ENCODE data around the gene ZCCHC24. TPM values are rescaled to one million over a fixed set of nuclear protein-coding genes. Genes with fewer than 3 reads are reported as not detected.
"Not testable (repeated sequence)": the region's sequence is repeated elsewhere in the genome, so short reads cannot be mapped to it uniquely, and the experiment has no call there.

Gene ZCCHC24
- polyA plus RNA-seq, 4 donors = 21.4 to 77.0 (median 25.6) TPM

GRCh38 chr10:79447911-79448731, 2.7 kb upstream of the ZCCHC24 start:
- no peak for DNase-seq (ENCODE audit: low read depth in 4 of 4, low spot score in 3 of 4)

- DNase-seq (ENCODE audit: low read depth in 4 of 4, low spot score in 3 of 4) = not testable (repeated sequence)
These were observed 1.8 kb upstream of the ZCCHC24 start for GRCh38 chr10:79447249-79447648.

GRCh38 chr10:79446758-79447084, 1.3 kb upstream of the ZCCHC24 start:
- DNase-seq (ENCODE audit: low read depth in 4 of 4, low spot score in 3 of 4) = no peak

DNA sequence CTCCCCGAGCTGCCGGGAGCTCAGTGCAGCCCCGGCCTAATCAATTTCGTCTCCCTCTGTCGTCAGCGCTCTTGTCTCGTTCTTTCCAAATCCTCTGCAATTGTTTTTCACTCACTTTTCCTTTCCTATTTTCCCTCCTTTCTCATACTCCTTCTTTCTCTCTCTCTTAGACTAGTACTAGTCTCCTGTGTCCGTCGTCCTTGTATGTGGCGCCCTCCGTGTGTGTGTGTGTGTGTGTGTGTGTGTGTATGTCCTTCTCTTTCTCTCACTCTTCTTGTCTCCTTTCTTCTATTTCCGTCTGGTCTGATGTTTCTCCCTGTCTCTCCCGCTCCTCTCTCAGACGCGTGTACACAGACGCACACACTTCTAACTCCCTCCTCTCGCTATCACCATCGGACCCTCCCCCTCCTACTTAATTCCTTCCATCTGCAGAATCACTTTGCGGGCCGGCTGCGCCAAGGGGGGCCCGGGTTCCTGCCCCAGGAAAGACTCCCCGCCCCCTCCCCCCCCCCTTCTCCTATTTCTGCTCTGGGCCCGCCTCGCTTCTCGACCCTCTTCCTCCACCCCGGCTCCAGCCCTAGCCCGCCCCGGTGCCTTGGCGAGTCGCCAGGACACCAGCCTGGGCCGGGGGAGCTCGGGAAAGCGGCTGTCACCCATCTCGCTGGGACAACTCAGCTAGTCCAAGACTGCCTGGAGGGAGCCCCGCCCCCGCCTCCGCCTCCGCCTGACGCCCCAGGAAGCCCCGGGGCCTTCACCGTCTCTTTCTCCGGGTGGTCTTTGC, 743 bp upstream of the ZCCHC24 start:
- peak; percentile 70 to 83 (median 78) for DNase-seq (ENCODE audit: low read depth in 4 of 4, low spot score in 3 of 4)

- DNase-seq (ENCODE audit: low read depth in 4 of 4, low spot score in 3 of 4) = no peak
These were observed 965 bp downstream of the ZCCHC24 start for GRCh38 chr10:79444199-79445119.

DNA sequence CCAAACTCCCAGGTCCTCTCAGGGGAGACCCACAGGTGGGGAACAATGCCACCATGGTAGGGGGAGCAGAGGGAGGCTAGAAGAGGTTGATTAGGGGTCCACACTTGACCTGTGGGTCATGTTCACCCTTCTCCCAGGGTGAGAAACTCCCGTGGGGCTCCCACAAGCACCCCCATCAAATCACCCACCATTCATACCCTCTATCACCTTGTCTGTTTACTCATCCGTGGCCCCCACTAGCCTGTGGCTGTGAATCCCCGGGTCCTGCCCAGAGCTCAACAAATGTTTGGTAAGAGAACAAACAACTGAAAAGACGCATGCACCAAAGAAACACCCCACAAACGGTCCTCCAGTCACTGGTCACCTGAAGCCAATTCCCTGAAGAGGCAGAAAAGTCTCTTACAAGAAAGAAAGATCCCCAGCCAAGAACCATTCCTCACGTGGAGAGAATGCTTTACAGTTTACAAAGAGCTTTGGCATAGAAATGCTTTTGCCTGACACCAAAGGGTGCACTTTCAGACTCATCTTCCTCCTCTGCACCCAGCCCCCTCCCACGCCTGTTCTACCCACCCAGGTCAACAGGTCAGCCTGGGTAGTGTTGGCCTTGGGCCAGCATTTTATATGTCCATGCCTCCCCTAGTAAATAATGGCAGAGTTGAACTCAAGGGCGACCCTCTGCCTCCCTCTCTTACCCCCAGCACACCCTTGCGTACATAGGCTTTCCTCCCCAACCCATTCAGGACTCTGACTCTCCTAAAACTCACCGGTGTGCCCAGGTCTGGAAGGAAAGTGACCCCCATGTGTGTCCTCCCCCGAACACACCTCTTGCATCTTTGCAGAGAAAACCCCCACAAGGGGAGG, 1.9 kb downstream of the ZCCHC24 start:
- no peak for DNase-seq (ENCODE audit: low read depth in 4 of 4, low spot score in 3 of 4)

DNA sequence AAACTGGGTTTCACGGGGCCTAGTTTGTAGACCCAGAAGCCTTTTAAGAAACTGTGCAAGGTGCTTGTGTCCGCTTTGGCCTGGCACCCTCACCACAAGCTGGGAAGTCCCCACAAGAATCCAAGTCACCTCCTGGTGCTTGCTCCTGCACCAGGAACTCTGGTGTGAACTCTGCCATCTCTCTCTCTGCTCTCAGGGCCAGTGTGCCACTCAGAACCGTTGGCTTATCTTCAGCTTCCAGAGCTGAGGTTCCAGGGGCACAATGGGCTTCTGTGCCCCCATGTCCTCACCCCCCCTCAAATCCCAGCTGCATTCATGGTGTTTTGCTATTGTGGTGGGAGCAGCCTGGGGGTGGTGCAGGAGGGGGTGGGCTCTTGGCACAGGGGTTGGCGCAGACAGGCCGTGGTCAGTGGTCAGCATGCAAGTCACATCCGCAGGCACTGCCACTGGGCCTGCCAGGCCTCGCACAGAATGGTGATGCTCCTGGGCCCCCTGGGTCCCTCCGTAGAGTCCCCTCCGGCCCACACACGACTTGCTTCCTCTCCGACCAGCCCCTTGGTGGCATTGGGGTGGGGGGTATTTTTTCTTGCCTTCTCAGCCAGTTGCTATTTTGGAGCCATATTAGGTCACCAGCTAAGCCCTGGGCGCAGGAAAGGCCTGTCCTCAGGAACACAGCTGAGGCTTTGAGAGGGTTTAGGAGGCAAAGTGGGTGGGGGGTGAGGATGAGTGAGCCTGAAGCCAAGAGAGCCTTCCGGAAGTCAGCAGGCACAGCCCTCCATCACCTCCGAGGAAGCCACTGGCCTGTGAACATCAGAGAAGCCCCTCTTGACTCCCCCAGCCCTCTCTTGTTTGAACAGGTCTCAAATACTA, 3.0 kb downstream of the ZCCHC24 start:
- DNase-seq (ENCODE audit: low read depth in 4 of 4, low spot score in 3 of 4) = no peak

- DNase-seq (ENCODE audit: low read depth in 4 of 4, low spot score in 3 of 4) = no peak
These were observed 4.0 kb downstream of the ZCCHC24 start for GRCh38 chr10:79441433-79441832.

DNA sequence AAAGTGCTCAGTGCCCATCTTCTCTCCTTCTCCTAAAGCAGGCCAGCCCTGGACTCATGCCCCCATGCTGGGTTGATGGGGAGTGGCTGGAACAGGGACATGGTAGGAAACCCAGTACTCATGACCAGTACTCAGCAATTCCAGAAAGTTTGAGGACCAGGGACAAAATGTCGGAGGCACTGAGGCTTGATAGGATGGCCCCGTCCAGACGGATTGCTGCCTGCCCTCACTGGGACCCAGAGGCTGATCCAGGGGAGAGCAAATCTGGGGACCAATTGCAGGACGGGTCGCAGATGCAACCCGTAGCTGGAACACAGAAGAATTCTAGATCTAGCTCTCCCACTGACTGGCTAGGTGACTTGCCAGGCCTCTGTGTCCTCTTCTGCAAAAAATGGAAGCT, 5.1 kb downstream of the ZCCHC24 start:
- DNase-seq (ENCODE audit: low read depth in 4 of 4, low spot score in 3 of 4) = no peak

- no peak for DNase-seq (ENCODE audit: low read depth in 4 of 4, low spot score in 3 of 4)
These were observed 6.7 kb downstream of the ZCCHC24 start for GRCh38 chr10:79438699-79439085.

- no peak for DNase-seq (ENCODE audit: low read depth in 4 of 4, low spot score in 3 of 4)
These were observed 7.3 kb downstream of the ZCCHC24 start for GRCh38 chr10:79438021-79438698.

DNA sequence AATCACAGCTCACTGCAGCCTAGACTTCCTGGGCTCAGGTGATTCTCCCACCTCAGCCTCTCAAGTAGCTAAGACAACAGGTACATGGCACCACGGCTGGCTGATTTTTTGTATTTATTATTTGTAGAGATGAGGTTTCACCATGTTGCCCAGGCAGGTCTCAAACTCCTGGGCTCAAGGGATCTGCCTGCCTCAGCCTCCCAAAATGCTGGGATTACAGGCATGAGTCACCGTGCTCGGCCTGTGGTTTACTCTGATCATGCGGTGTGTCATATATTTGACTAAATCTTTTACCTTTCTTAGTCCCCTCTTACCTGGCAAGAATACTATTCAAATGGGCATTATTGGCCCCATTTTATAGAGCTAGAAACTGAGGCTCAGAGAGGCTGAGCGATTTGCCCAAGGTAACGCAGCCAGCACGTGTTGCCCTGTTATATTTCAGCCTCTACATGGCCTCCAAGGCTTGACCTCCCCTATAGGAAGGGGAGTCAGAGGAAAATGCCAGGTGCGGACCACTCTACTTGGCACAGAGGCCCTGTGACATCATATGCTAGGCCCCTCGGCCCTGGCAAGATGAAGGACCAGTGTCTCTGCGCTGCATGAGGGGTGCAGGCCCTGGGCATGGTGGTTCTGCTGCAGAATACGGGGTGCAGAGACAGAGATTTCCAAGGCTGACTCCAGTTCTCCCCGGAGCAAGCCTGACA, 8.2 kb downstream of the ZCCHC24 start:
- no peak for DNase-seq (ENCODE audit: low read depth in 4 of 4, low spot score in 3 of 4)

- DNase-seq (ENCODE audit: low read depth in 4 of 4, low spot score in 3 of 4) = no peak
These were observed 8.6 kb downstream of the ZCCHC24 start for GRCh38 chr10:79436850-79437103.

DNA sequence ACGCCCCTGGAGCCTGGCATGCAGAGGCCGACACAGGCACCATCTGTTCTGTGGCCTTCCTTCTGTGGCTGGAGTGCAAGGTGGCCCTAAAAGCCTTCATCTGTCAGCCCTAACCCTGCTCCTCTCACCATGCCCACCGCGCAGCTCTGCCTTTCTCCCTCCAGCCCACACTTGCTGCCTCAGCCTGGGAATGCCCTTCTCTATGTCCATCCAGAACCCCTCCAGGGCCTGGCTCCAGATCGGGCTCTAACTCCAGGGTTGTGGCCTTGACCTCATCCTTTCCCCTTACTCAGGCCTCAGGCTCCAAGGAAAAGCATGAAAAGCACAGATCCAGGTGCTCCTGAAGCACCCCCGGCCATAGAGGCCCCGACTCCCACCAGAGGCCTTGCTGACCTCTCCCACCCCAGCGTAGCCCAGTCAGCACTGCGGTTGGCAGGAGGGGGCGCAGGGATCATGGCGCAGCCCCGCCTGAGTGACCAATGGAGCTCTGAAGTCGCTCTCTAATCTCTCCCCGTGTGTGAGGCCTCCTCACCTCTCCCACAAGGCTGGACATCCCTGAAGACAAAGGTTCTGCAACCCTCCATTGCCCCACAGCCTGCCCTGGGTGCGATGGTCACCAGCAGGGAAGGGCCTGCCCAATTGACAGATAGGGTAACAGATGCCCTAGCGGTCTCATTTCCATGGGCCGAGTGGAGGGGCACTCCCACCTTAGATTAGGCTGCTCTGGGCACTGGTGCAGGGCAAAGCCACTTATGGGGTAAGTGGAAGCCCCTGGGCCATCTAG, 9.2 kb downstream of the ZCCHC24 start:
- DNase-seq (ENCODE audit: low read depth in 4 of 4, low spot score in 3 of 4) = no peak

- DNase-seq (ENCODE audit: low read depth in 4 of 4, low spot score in 3 of 4) = no peak
These were observed 10.0 kb downstream of the ZCCHC24 start for GRCh38 chr10:79435271-79436065.

DNA sequence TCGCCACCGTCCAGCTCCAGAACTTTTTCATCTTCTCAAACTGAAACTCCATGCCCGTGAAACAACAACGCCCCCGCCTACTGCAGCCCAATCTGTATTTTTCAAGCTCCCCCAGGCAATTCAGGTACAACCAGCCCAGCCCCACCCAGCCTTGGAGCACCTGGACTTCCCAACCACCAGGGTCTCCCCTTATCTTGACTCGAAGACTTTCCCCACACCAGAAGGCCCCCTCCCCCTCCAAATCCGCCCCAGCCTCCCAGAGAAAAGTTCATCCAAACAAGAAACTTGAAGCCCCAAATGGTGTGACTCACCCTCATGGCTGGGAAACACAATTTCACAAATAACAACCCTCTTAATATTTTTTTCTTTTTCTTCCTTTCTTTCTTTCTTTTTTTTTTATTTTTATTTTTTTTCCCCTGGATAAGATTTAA, 10.6 kb downstream of the ZCCHC24 start:
- DNase-seq (ENCODE audit: low read depth in 4 of 4, low spot score in 3 of 4) = no peak
